ENCODE data around the gene TPT1.

DNA sequence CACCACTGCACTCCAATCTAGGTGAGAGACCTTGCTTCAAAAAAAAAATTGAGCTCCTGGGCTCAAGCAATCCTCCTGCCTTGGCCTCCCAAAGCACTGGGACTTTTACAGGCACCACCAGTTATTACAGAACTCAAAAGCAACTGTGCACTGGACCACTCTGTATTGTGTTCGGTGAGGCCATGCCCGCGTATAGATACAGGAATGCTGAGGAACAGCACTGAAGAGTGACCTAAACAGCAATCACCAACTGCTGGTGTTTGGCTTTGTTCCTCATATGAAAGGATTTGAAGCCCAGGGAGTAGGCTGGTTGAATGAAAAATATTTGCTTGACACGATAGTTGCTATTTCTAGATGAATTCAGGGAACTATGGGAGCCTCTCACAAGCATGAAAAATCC, 47.7 kb upstream of the TPT1 start:
- TF ChIP-seq, protein P1, sequence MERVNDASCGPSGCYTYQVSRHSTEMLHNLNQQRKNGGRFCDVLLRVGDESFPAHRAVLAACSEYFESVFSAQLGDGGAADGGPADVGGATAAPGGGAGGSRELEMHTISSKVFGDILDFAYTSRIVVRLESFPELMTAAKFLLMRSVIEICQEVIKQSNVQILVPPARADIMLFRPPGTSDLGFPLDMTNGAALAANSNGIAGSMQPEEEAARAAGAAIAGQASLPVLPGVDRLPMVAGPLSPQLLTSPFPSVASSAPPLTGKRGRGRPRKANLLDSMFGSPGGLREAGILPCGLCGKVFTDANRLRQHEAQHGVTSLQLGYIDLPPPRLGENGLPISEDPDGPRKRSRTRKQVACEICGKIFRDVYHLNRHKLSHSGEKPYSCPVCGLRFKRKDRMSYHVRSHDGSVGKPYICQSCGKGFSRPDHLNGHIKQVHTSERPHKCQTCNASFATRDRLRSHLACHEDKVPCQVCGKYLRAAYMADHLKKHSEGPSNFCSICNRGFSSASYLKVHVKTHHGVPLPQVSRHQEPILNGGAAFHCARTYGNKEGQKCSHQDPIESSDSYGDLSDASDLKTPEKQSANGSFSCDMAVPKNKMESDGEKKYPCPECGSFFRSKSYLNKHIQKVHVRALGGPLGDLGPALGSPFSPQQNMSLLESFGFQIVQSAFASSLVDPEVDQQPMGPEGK (CRISPR knock-in tag; IDR thresholded peaks at IDR 0.05; ENCODE audit: borderline replicate concordance) = no peak
- TF ChIP-seq ARNTL (CRISPR knock-in tag; IDR thresholded peaks at IDR 0.05; ENCODE audit: borderline replicate concordance, low read depth) = no peak
- TF ChIP-seq, protein P2, sequence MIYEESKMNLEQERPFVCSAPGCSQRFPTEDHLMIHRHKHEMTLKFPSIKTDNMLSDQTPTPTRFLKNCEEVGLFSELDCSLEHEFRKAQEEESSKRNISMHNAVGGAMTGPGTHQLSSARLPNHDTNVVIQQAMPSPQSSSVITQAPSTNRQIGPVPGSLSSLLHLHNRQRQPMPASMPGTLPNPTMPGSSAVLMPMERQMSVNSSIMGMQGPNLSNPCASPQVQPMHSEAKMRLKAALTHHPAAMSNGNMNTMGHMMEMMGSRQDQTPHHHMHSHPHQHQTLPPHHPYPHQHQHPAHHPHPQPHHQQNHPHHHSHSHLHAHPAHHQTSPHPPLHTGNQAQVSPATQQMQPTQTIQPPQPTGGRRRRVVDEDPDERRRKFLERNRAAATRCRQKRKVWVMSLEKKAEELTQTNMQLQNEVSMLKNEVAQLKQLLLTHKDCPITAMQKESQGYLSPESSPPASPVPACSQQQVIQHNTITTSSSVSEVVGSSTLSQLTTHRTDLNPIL (CRISPR knock-in tag; IDR thresholded peaks at IDR 0.05; ENCODE audit: low read depth) = no peak
- TF ChIP-seq ZFP30 (CRISPR knock-in tag; IDR thresholded peaks at IDR 0.05) = no peak
- no peak for TF ChIP-seq ZFP3 (CRISPR knock-in tag; IDR thresholded peaks at IDR 0.05)
- no peak for TF ChIP-seq BACH2 (CRISPR knock-in tag; IDR thresholded peaks at IDR 0.05; ENCODE audit: borderline replicate concordance)
- no peak for TF ChIP-seq RARB (CRISPR knock-in tag; IDR thresholded peaks at IDR 0.05)
- TF ChIP-seq SNAI2 (CRISPR knock-in tag; IDR thresholded peaks at IDR 0.05) = no peak

All from SK-N-SH treated with all-trans-retinoic acid at 6 μM for 48 hours (cell line).